ENCODE results near the gene NRBF2.

Gene NRBF2

DNA sequence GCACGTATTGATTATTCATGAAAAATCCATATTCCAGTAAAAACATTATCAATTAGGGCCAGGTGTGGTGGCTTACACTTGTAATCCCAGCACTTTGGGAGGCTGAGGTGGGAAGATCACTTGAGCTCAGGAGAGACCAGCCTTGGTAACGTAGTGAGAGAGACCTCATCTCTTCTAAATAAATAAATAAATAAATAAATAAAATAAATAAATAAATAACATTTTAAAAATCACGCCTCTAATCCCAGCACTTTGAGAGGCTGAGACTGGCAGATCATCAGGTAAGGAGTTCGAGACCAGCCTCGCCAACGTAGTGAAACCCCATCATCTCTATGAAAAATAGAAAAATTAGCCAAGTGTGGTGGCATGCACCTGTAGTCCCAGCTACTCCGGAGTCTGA is 32.1 kb downstream of the NRBF2 start:
- no peak for DNase-seq

DNA sequence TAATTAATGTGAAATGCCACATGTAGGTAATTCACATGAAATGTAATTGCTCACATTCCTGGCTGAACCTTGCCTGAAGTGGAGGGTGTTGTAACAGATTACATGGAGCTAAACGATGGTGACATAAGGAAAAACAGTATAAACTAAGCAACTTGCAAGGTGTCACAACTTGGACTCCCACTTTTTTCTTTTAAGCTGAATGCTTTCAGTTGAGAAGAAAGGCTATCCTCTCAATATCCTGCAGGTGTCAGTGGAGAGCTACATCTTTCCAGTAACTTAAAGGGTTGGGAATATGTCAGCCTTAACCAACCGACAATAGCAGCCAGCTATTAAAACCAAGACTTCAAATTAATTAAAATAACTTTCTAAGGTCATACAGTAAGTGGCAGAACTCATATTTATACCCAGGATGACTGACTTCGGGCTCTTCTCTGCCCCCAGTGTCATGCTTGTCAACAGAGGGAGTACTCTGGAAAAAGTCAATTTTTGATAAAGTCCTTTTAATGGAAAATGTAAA is 33.7 kb downstream of the NRBF2 start:
- no peak for DNase-seq

GRCh38 chr10:63168821-63169462 is 35.8 kb downstream of the NRBF2 start:
- no peak for DNase-seq

GRCh38 chr10:63169624-63170023 is 36.5 kb downstream of the NRBF2 start:
- DNase-seq, result no peak

- DNase-seq, result no peak
Observed at GRCh38 chr10:63171255-63171855, 38.2 kb downstream of the NRBF2 start.

- no peak for DNase-seq
Observed at GRCh38 chr10:63171926-63172325, 38.8 kb downstream of the NRBF2 start.

DNA sequence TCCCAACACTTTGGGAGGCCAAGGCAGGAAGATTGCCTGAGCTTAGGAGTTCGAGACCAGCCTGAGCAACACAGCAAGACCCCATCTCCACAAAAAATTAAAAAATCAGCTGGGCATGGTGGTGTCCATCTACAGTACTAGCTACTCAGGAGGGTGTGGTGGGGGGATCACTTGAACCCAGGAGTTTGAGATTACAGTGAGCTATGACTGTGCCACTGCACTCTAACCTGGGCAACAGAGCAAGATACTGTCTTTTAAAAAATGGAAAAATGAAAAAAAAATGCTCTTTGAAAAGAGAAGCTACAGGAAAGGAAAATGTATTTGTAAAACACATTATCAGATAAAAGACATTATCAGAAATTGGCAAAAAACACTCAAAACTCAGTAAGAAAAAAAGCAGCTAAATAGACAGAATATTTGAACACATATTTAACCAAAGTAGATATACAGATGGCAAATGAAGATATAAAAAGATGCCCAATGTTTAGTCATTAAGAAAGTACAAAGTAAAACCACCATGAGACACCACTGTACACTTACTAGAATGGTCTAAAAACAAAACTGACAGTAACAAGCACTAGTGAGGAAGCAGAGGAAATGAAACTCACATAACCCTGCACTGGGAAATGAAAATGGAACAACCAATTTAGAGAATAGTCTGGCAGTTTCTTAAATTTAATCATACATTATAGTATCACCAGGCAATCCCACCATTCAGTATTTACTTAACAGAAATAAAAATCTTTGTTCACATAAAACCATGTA is 40.5 kb downstream of the NRBF2 start:
- DNase-seq, result no peak

DNA sequence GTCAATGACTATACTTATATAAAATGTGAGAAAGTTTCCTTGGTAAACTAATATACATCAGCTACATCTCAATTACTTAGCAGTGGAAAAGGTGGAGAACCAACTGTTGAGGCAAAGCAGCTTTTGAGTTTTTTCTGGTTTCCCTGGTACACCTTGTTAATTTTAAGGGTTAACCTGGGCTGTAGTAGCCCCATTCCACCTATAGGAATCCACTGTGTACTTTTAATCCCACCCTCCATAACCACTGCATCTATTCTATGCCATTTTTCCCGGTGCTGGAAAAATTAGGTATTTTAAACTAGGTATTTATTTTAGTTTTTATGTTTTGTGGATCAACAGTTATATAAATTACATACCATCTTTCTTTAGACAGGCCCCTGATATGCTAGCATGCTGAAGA is 42.4 kb downstream of the NRBF2 start:
- DNase-seq, result no peak

- DNase-seq, result no peak
Observed at GRCh38 chr10:63192826-63193225, 59.7 kb downstream of the NRBF2 start.

DNA sequence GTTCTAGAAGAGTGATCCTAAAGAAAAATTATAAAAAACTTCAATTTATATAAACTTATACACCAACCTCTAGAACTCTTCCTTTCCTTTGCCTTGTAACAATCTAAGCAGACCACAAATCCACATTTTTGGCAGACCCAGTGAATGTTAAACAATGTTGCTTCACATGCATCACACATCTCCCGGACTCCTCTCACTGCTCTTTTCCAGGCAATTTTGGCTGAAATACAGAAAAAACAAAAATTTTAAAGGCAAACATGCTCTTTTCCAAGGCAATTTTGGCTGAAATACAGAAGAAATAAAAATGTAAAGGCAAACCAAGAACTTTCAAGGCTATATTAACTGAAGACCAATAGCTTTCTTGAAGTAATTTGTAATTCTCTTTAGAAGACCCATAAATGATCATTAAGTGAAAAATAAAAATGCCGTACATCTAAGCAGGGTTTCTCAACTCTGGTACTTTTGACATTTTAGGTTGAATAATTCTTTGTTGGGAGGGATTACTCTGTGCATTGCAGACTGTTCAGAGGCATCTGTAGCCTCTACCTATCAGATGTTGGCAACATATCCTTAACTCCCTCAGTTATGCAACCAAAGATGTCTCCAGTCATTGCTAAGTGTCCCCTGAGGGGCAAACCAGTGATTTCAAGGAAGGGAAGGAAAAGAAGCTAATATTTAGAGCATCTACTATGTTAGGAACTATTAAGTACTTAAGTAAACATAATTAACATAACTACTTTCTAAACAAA is 64.4 kb downstream of the NRBF2 start:
- no peak for DNase-seq

GRCh38 chr10:63199716-63200115 is 66.6 kb downstream of the NRBF2 start:
- DNase-seq, result no peak

DNA sequence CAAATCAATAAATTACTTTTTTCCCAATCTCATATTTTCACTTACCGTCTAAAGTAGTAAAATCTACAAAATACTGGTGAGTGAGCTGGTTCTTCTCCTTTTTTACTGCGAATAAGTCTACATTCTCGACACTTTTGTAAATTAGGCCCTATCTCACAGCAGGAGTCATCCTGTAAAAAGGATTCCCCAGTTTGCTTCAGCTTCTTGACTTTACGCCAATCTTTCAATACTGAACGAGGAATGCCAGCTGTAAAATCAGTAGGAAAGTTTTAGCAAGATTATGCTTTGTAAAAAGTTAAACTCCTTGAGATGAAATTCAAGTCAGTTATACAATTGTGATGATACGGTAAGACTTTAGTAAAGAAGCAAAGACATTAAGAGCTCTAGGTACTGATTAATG is 67.3 kb downstream of the NRBF2 start:
- DNase-seq, result no peak

GRCh38 chr10:63201118-63201517 is 68.0 kb downstream of the NRBF2 start:
- DNase-seq, result no peak

All from NCI-H187 (cell line).